GM12801 (cell line): ENCODE data around the gene MSMP.

Source experiments
- TF ChIP-seq, protein P1 (sequence below): IDR thresholded peaks from one replicate; pipeline ENCODE4 v1.5.1; 2011; ENCODE audit warnings: control low read depth; ENCODE audit not compliant: insufficient read length; ENCODE audit errors: extremely low read depth

Gene MSMP

GRCh38 chr9:35718721-35719511 lies 35.2 kb downstream of the MSMP start:
- TF ChIP-seq, protein P1, sequence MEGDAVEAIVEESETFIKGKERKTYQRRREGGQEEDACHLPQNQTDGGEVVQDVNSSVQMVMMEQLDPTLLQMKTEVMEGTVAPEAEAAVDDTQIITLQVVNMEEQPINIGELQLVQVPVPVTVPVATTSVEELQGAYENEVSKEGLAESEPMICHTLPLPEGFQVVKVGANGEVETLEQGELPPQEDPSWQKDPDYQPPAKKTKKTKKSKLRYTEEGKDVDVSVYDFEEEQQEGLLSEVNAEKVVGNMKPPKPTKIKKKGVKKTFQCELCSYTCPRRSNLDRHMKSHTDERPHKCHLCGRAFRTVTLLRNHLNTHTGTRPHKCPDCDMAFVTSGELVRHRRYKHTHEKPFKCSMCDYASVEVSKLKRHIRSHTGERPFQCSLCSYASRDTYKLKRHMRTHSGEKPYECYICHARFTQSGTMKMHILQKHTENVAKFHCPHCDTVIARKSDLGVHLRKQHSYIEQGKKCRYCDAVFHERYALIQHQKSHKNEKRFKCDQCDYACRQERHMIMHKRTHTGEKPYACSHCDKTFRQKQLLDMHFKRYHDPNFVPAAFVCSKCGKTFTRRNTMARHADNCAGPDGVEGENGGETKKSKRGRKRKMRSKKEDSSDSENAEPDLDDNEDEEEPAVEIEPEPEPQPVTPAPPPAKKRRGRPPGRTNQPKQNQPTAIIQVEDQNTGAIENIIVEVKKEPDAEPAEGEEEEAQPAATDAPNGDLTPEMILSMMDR: no peak

GRCh38 chr9:35717132-35717870 lies 36.8 kb downstream of the MSMP start:
- TF ChIP-seq, protein P1: no peak

GRCh38 chr9:35716230-35716629 lies 37.8 kb downstream of the MSMP start:
- TF ChIP-seq, protein P1: no peak

- TF ChIP-seq, protein P1: no peak
Observed at GRCh38 chr9:35714579-35715252, 39.4 kb downstream of the MSMP start.

DNA sequence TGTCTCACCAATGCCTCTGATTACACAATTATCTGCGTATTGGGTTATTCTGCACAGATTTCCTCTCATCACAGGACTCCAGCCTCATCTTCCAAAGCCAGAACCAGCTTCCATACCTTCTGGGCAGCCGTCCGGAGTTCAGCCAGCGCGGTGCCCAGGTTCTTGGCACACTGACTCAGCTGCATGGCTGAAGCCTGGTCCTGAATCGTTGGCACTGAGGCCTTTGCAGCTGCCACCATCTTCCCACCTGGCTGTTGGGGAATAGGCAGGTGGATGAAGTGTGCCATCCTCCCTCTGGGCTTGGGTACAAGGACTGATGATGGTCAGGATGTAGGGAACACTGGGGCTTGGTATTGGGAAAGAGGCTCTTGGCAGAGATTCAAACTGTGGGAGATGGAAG lies 40.0 kb downstream of the MSMP start:
- TF ChIP-seq, protein P1: no peak

DNA sequence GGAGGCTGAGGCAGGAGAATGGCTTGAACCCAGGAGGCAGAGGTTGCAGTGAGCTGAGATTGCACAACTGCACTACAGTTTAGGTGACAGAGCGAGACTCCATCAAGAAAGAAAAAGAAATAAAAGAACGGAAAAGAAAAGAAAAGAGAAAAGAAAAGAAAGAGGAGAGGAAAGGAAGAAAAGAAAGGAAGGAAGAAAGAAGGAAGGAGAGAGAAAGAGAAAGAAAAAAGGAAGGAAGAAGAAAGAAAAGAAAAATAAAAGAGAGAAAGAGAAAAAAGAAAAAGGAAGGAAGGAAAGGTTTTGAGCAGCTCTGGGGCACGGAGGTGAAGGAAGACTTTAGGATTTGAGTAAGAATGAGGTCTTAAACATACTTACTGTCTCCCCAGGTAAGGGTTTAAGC lies 40.5 kb downstream of the MSMP start:
- TF ChIP-seq, protein P1: no peak

DNA sequence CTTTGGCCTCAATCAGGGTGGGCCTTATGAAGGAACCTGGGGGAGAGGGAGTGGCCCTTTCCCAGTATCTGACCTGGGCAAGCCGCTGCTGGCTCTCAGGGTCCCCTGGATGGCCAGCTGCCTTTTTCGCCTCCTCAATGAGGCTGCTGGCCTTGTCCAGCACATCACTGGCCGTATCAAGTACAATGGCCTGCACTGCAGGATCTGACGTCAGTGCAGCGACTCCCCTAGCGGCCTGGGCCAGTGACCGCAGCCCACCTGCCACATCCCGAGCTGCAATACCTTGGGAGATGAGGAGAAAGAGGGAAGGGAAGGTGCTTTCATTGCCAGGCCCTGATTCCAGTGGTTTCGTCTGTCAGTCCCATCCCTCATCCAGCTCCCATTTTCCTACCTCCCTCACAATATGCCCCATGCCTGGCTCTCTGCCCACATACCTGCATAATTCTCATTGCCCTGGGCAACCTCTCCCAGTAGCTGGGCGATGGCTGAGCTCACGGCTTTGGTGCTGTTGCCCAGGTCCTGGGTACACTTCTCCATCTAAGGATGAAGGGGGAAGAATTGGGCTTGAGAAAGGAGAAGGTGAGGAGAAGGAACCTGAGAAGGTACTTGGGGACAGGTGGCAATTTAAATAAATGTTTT lies 41.2 kb downstream of the MSMP start:
- TF ChIP-seq, protein P1: no peak
